H1 (cell line): ENCODE data around the gene NEDD4L. TPM values are rescaled to one million over a fixed set of nuclear protein-coding genes. Genes with fewer than 3 reads are reported as not detected.

Source experiments
- BACH1 ChIP-seq: IDR thresholded peaks from 2 replicates; pipeline ENCODE4 v1.6.1; 2012; ENCODE audit warnings: low read length, improper control_type of control experiment
- CEBPB ChIP-seq: IDR thresholded peaks from 2 replicates; pipeline ENCODE4 v1.6.1; 2012; ENCODE audit warnings: low read depth, low read length
- CHD7 ChIP-seq: fragments of 300-600 bp; sonication (generic); IDR thresholded peaks from 2 replicates; pipeline ENCODE4 v1.7.1; 2012; ENCODE audit warnings: low read length, moderate library complexity, mild to moderate bottlenecking, inconsistent platforms; ENCODE audit not compliant: insufficient replicate concordance
- EP300 ChIP-seq, 2 experiments: IDR thresholded peaks; 1 replicate in 1 of 2; 2 replicates in 1 of 2; pipeline ENCODE4 v1.6.1; 2011 to 2012; ENCODE audit warnings: low read depth in 2 of 2, low read length in 2 of 2, mild to moderate bottlenecking in 2 of 2, borderline replicate concordance in 1 of 2, inconsistent platforms in 1 of 2, moderate library complexity in 1 of 2
- MAX ChIP-seq: IDR thresholded peaks from 2 replicates; pipeline ENCODE4 v1.6.1; 2012; ENCODE audit warnings: inconsistent platforms
- SIRT6 ChIP-seq: IDR thresholded peaks from one replicate; pipeline ENCODE4 v1.7.1; 2012; ENCODE audit warnings: low read length, inconsistent platforms
- USF2 ChIP-seq: IDR thresholded peaks from 2 replicates; pipeline ENCODE4 v1.6.1; 2011; ENCODE audit warnings: low read length, improper control_type of control experiment
- polyA plus RNA-seq, 7 experiments: library from polyadenylated mRNA; depleted of rRNA in 3 of 7; stranded (reverse) in 5 of 7; unstranded in 2 of 7; fragments of >200 nt in 5 of 7; fragments of 200-250 nt in 2 of 7; gene quantifications; 1 replicate in 5 of 7; 2 replicates in 1 of 7; 4 replicates in 1 of 7; pipeline versions ENCODE4 v1.2.1 to v1.2.3, GENCODE V29; 2011 to 2013; ENCODE audit warnings: missing spikeins in 2 of 7, mixed read lengths in 2 of 7
- total RNA-seq: library from RNA; stranded (reverse); fragmentation: NEBNext Ultra II Directional; extraction: Animal tissue kit (Norgen Biotek cat#: 25700); gene quantifications from 2 replicates; pipeline ENCODE4 v1.2.1, GENCODE V29; 2021

NEDD4L gene
- total and polyA plus RNA-seq, 2 of the 8 experiments (the other 6 are each of a cell fraction or from before 2014, with no cell fraction given), result 37.3 to 69.8 TPM

- no peak for TF ChIP-seq CHD7
- TF ChIP-seq CEBPB, result no peak
- no peak for TF ChIP-seq MAX
- TF ChIP-seq EP300 (IDR thresholded peaks at IDR 0.05; ENCODE audit: borderline replicate concordance in 1 of 2, low read depth in 2 of 2, low read length in 2 of 2), result no peak
- no peak for TF ChIP-seq USF2
- TF ChIP-seq SIRT6, result no peak
- no peak for TF ChIP-seq BACH1
Measured at GRCh38 chr18:58299936-58300335, 255.9 kb downstream of the NEDD4L start (continued).
